B cell (primary cell): ENCODE results near the gene ZNF627. TPM values are rescaled to one million over a fixed set of nuclear protein-coding genes. Genes with fewer than 3 reads are reported as not detected.

ENCODE experiments used
- ATAC-seq: fragments of 200-7000 bp; cut with Tn5 transposase; one replicate; pipeline ENCODE4 v1.10.0; 2021; ENCODE audit warnings: low read depth, mild to moderate bottlenecking, moderate number of reproducible peaks, moderate library complexity
- CTCF ChIA-PET: fragments of 350-600 bp; sonication (Branson Sonifier 250); formaldehyde crosslinking; loops from one replicate; lab custom pipeline; 2021; ENCODE audit warnings: antibody characterized with exemption, inconsistent platforms; lab: Charles Lee
- POLR2A ChIA-PET: fragments of 350-600 bp; sonication (Branson Sonifier 250); formaldehyde crosslinking; loops from one replicate; lab custom pipeline; 2021; ENCODE audit warnings: antibody characterized with exemption; lab: Charles Lee
- DNase-seq: peaks from one replicate; pipeline ENCODE4 v3.0.0; 2013
- H2AFZ ChIP-seq: 2 replicates; pipeline ENCODE4 v1.6.1; 2012; ENCODE audit warnings: mild to moderate bottlenecking, low read depth, low read length; ENCODE audit not compliant: insufficient read depth, poor library complexity, severe bottlenecking
- H3K27ac ChIP-seq, 2 donors: 1 replicate in 1 of 2; 2 replicates in 1 of 2; pipeline ENCODE4 v1.5.1; 2012 to 2013; ENCODE audit warnings: low read length in 2 of 2, mild to moderate bottlenecking in 2 of 2, moderate library complexity in 1 of 2
- H3K27me3 ChIP-seq, 4 experiments: fragments of 200-600 bp in 1 of 4; sonication (generic) in 1 of 4; replicated peaks in 1 of 4; 1 replicate in 2 of 4; 2 replicates in 2 of 4; pipeline versions ENCODE4 v1.6.1 to v1.7.0; 2013 to 2016; ENCODE audit warnings: low read length in 3 of 4, mild to moderate bottlenecking in 2 of 4, mixed read lengths in 1 of 4, moderate library complexity in 1 of 4; ENCODE audit not compliant: insufficient read depth in 4 of 4, control insufficient read depth in 3 of 4; ENCODE audit errors: control extremely low read depth in 1 of 4
- H3K36me3 ChIP-seq, 2 experiments: replicated peaks in 1 of 2; 1 replicate in 1 of 2; 2 replicates in 1 of 2; pipeline versions ENCODE4 v1.6.1 to v1.7.1; 2013; ENCODE audit warnings: low read length in 1 of 2; ENCODE audit not compliant: insufficient read depth in 2 of 2, control insufficient read depth in 1 of 2; ENCODE audit errors: control extremely low read depth in 1 of 2, extremely low read depth in 1 of 2
- H3K4me1 ChIP-seq, 2 donors: fragments of 200-600 bp in 1 of 2; sonication (generic) in 1 of 2; 1 replicate in 1 of 2; 2 replicates in 1 of 2; pipeline versions ENCODE4 v1.5.1 to v1.6.1; 2013 to 2017; ENCODE audit warnings: low read length in 2 of 2; ENCODE audit not compliant: control insufficient read depth in 2 of 2, insufficient read depth in 2 of 2
- H3K4me2 ChIP-seq: replicated peaks from 2 replicates; pipeline ENCODE3; 2012; ENCODE audit warnings: mild to moderate bottlenecking, low read depth, low read length; ENCODE audit not compliant: poor library complexity, severe bottlenecking
- H3K4me3 ChIP-seq, 5 experiments: fragments of 200-600 bp in 1 of 5; sonication (generic) in 1 of 5; 1 replicate in 3 of 5; 2 replicates in 2 of 5; pipeline versions ENCODE4 v1.5.1 to v1.7.0; 2011 to 2016; ENCODE audit warnings: low read length in 4 of 5, mild to moderate bottlenecking in 4 of 5, low read depth in 2 of 5, control low read depth in 1 of 5, moderate library complexity in 1 of 5; ENCODE audit not compliant: insufficient read depth in 1 of 5; ENCODE audit errors: control extremely low read depth in 1 of 5, extremely low read depth in 1 of 5
- H3K79me2 ChIP-seq: fragments of 200-600 bp; sonication (generic); one replicate; pipeline ENCODE4 v1.6.0; 2016; ENCODE audit warnings: low read length; ENCODE audit not compliant: control insufficient read depth, insufficient read depth
- H3K9ac ChIP-seq: fragments of 200-600 bp; sonication (generic); 2 replicates; pipeline ENCODE4 v1.6.1; 2017; ENCODE audit warnings: mild to moderate bottlenecking, low read length, moderate library complexity
- H3K9me3 ChIP-seq, 3 donors: one replicate each; pipeline versions ENCODE4 v1.6.1 to v1.7.1; 2013; ENCODE audit warnings: low read length in 2 of 3; ENCODE audit not compliant: control insufficient read depth in 2 of 3, insufficient read depth in 1 of 3; ENCODE audit errors: control extremely low read depth in 1 of 3
- H4K20me1 ChIP-seq: 2 replicates; pipeline ENCODE4 v1.6.0; 2012; ENCODE audit warnings: mild to moderate bottlenecking, low read length; ENCODE audit not compliant: insufficient read depth, control insufficient read depth, poor library complexity, severe bottlenecking
- H3K27ac Mint-ChIP-seq: one replicate; pipeline ENCODE4 v1.8.0; 2021; ENCODE audit warnings: mixed read lengths
- H3K27me3 Mint-ChIP-seq: one replicate; pipeline ENCODE4 v1.8.0; 2021; ENCODE audit warnings: mixed read lengths
- H3K4me1 Mint-ChIP-seq: one replicate; pipeline ENCODE4 v1.8.0; 2021; ENCODE audit warnings: mixed read lengths
- H3K4me3 Mint-ChIP-seq: one replicate; pipeline ENCODE4 v1.8.0; 2021; ENCODE audit warnings: mixed read lengths
- H3K9me3 Mint-ChIP-seq: one replicate; pipeline ENCODE4 v1.8.0; 2022; ENCODE audit warnings: mixed read lengths; ENCODE audit not compliant: insufficient read depth
- EZH2 ChIP-seq: IDR thresholded peaks from 2 replicates; pipeline ENCODE4 v1.6.1; 2012; ENCODE audit warnings: borderline replicate concordance, low read depth, mild to moderate bottlenecking, moderate library complexity, low read length; ENCODE audit not compliant: insufficient read depth, poor library complexity, severe bottlenecking
- WGBS: methylation state at CpG from one replicate; pipeline ENCODE4 v1.1.5; 2013; ENCODE audit warnings: missing lambda C conversion rate; ENCODE audit not compliant: insufficient coverage; 5-methylcytosine and 5-hydroxymethylcytosine counted together
- intact Hi-C: fragments of 100-400 bp; cut with micrococcal nuclease; formaldehyde crosslinking; loops from one replicate; pipeline ENCODE4 v1.10.0; 2022
- polyA plus RNA-seq: library from polyadenylated mRNA; depleted of rRNA; stranded (reverse); fragments of >200 nt; gene quantifications from 2 replicates; pipeline ENCODE4 v1.2.3, GENCODE V29; 2012
- total RNA-seq, 2 donors: library from RNA; stranded (reverse); fragments of 120-200 nt in 1 of 2; gene quantifications; 1 replicate in 1 of 2; 2 replicates in 1 of 2; pipeline versions ENCODE4 v1.2.3 to v1.2.4, GENCODE V29; 2013 to 2022
- TF ChIP-seq, protein P1 (sequence below): fragments of 200-600 bp; IDR thresholded peaks from one replicate; pipeline ENCODE4 v1.8.0; 2022; ENCODE audit warnings: antibody characterized with exemption, mild to moderate bottlenecking

Gene ZNF627
- total and polyA plus RNA-seq, 2 donors (not counting 1 experiment from before 2014, with no cell fraction given) = 9.6 to 26.2 TPM

DNA sequence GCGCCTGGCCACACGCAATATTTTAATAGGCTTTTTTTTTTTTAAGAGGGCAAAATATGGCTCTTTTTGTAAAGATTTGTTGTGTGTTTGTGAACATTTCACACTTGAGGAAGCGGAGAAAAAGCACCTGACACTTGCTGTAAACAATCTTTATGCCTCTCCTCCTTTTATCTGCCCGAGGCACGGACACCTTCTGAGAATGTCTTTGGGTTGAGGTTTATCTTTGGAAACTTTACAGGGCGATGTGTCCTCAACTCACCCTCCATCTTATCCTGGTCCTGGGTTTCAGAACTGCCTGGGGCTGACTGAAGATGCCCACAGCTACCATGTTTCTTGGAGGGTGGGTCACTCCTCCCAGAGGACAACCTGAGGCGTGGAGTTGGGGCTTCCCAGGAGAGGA, 44.0 kb downstream of the ZNF627 start:
- H3K4me3 Mint-ChIP-seq = no peak overlapping the region
- Histone ChIP-seq H3K4me1 (peaks cover 5 to 11% of the 10 kb centered on the region in 2 donors), H2AFZ (no peak overlapping the region), H3K36me3 (no peaks in the 10 kb centered on the region), H3K4me2 (no peak overlapping the region), H4K20me1 (no peaks in the 10 kb centered on the region), H3K9me3 (peaks cover 0 to 10% (median 0%) of the 10 kb centered on the region in 3 donors), H3K79me2 (no peaks in the 10 kb centered on the region), H3K4me3 (no peak overlapping the region), H3K27me3 (peaks cover 0 to 10% (median 3%) of the 10 kb centered on the region in 4 experiments), H3K27ac (no peak overlapping the region), H3K9ac (no peak overlapping the region)
- 95% methylated on average over 2 of the region's 7 CpGs for WGBS
- ATAC-seq = no peak
- peaks cover 7% of the 10 kb centered on the region for H3K4me1 Mint-ChIP-seq
- intact Hi-C loops = no loop called here
- TF ChIP-seq, protein P1, sequence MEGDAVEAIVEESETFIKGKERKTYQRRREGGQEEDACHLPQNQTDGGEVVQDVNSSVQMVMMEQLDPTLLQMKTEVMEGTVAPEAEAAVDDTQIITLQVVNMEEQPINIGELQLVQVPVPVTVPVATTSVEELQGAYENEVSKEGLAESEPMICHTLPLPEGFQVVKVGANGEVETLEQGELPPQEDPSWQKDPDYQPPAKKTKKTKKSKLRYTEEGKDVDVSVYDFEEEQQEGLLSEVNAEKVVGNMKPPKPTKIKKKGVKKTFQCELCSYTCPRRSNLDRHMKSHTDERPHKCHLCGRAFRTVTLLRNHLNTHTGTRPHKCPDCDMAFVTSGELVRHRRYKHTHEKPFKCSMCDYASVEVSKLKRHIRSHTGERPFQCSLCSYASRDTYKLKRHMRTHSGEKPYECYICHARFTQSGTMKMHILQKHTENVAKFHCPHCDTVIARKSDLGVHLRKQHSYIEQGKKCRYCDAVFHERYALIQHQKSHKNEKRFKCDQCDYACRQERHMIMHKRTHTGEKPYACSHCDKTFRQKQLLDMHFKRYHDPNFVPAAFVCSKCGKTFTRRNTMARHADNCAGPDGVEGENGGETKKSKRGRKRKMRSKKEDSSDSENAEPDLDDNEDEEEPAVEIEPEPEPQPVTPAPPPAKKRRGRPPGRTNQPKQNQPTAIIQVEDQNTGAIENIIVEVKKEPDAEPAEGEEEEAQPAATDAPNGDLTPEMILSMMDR = no peak
- no peak for TF ChIP-seq EZH2
- CTCF ChIA-PET = no interaction called here
- H3K27me3 Mint-ChIP-seq = peaks cover 10% of the 10 kb centered on the region
- DNase-seq = no peak
- no peak overlapping the region for H3K27ac Mint-ChIP-seq
- H3K9me3 Mint-ChIP-seq = no peaks in the 10 kb centered on the region
- POLR2A ChIA-PET = no interaction called here

DNA sequence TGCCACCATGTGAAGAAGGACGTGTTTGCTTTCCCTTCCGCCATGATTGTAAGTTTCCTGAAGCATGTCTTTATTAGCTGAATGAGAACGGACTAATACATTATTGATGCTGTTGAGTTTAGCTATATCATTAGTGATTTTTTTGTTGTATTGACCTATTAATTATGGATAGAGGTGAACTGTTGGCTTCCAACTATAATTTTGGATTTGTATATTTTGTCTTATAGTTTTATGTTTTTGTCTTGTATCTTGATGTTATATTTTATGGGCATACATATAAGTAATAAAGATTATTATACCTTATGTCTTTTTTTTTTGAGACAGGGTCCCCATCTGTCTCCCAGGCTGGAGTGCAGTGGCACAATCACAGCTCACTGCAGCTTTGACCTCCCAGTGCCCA, 45.6 kb downstream of the ZNF627 start:
- CTCF ChIA-PET = interaction anchor here (1.3 kb wide), 1 partner anchor 17 kb away, joined by 3 read pairs; no protein-coding TSS in a partner anchor
- Histone ChIP-seq H3K36me3 (no peaks in the 10 kb centered on the region), H2AFZ (no peak overlapping the region), H3K9me3 (peaks cover 0 to 10% (median 0%) of the 10 kb centered on the region in 3 donors), H3K4me2 (no peak overlapping the region), H3K4me1 (peaks cover 5 to 11% of the 10 kb centered on the region in 2 donors), H3K27me3 (peaks cover 0 to 10% (median 3%) of the 10 kb centered on the region in 4 experiments), H3K79me2 (no peaks in the 10 kb centered on the region), H3K4me3 (no peak overlapping the region), H4K20me1 (no peaks in the 10 kb centered on the region), H3K9ac (no peak overlapping the region), H3K27ac (no peak overlapping the region)
- TF ChIP-seq, protein P1 = no peak
- TF ChIP-seq EZH2 = no peak
- Mint-ChIP-seq H3K4me1 (peaks cover 7% of the 10 kb centered on the region), H3K9me3 (no peaks in the 10 kb centered on the region), H3K27me3 (peaks cover 5% of the 10 kb centered on the region), H3K4me3 (no peak overlapping the region), H3K27ac (no peak overlapping the region)
- DNase-seq (no peak), ATAC-seq (no peak)
- intact Hi-C loops = no loop called here
- POLR2A ChIA-PET = no interaction called here
- WGBS = 100% methylated on average over 1 of the region's 3 CpGs
